ENCODE results near the gene GRID1.

GRID1 gene

GRCh38 chr10:86411281-86411841 lies 44.8 kb upstream of the GRID1 start:
- TF ChIP-seq CTCF (IDR thresholded peaks at IDR 0.05): no peak
- Histone ChIP-seq H3K4me1 (ENCODE audit: control insufficient read depth in 1 of 2, insufficient read depth in 1 of 2, low read depth in 1 of 2, low read length in 1 of 2) (no peaks in the 10 kb centered on the region), H3K4me3 (ENCODE audit: low read depth in 1 of 2, low read length in 1 of 2) (no peak overlapping the region), H3K9me3 (no peaks in the 10 kb centered on the region), H3K36me3 (no peaks in the 10 kb centered on the region), H3K27ac (no peak overlapping the region), H3K27me3 (peaks cover 8% of the 10 kb centered on the region)

DNA sequence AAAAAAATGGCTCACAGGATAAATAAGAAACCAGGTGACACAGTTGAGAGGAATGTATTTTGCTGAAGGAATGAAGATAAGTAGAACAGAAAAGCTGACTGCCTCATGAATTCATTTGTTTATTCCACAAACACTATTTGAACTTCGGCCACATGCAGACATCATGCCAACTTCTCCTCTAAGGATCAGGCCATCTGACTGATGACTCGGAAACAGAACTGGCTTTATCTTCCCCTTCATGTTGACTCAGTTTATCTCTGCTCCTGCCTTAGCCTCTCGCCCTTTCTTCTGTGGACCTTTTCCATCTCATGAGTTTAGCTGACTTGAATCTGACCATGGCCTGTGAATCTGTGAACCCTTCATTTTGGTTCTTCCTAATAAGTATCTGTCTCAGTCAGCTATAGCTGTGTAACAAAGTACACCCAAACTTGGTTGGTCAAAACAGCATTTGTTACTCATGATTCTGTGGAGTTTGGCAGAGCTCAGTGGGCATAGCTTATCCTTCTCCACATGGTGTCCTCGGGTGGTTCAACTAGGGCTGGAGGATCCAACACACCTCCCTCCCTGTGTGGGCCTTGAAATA lies 44.0 kb upstream of the GRID1 start:
- Histone ChIP-seq H3K36me3 (no peaks in the 10 kb centered on the region), H3K27me3 (peaks cover 1% of the 10 kb centered on the region), H3K9me3 (no peaks in the 10 kb centered on the region), H3K27ac (no peak overlapping the region), H3K4me3 (ENCODE audit: low read depth in 1 of 2, low read length in 1 of 2) (no peak overlapping the region), H3K4me1 (ENCODE audit: control insufficient read depth in 1 of 2, insufficient read depth in 1 of 2, low read depth in 1 of 2, low read length in 1 of 2) (no peaks in the 10 kb centered on the region)
- TF ChIP-seq CTCF (IDR thresholded peaks at IDR 0.05): no peak

GRCh38 chr10:86409183-86409582 lies 42.6 kb upstream of the GRID1 start:
- Histone ChIP-seq H3K4me1 (ENCODE audit: control insufficient read depth in 1 of 2, insufficient read depth in 1 of 2, low read depth in 1 of 2, low read length in 1 of 2) (no peaks in the 10 kb centered on the region), H3K4me3 (ENCODE audit: low read depth in 1 of 2, low read length in 1 of 2) (no peak overlapping the region), H3K36me3 (no peaks in the 10 kb centered on the region), H3K27ac (no peak overlapping the region), H3K9me3 (no peaks in the 10 kb centered on the region), H3K27me3 (peaks cover 14% of the 10 kb centered on the region)
- no peak for TF ChIP-seq CTCF (IDR thresholded peaks at IDR 0.05)

GRCh38 chr10:86403183-86403797 lies 36.7 kb upstream of the GRID1 start:
- no peak overlapping the region for H3K27ac ChIP-seq
- TF ChIP-seq CTCF (IDR thresholded peaks at IDR 0.05): no peak
- no peaks in the 10 kb centered on the region for H3K9me3 ChIP-seq
- H3K27me3 ChIP-seq: peaks cover 73% of the 10 kb centered on the region
- H3K36me3 ChIP-seq: no peaks in the 10 kb centered on the region
- peaks cover 19 to 22% of the 10 kb centered on the region in 2 experiments for H3K4me1 ChIP-seq (ENCODE audit: control insufficient read depth in 1 of 2, insufficient read depth in 1 of 2, low read depth in 1 of 2, low read length in 1 of 2)
- H3K4me3 ChIP-seq (ENCODE audit: low read depth in 1 of 2, low read length in 1 of 2): no peak overlapping the region

DNA sequence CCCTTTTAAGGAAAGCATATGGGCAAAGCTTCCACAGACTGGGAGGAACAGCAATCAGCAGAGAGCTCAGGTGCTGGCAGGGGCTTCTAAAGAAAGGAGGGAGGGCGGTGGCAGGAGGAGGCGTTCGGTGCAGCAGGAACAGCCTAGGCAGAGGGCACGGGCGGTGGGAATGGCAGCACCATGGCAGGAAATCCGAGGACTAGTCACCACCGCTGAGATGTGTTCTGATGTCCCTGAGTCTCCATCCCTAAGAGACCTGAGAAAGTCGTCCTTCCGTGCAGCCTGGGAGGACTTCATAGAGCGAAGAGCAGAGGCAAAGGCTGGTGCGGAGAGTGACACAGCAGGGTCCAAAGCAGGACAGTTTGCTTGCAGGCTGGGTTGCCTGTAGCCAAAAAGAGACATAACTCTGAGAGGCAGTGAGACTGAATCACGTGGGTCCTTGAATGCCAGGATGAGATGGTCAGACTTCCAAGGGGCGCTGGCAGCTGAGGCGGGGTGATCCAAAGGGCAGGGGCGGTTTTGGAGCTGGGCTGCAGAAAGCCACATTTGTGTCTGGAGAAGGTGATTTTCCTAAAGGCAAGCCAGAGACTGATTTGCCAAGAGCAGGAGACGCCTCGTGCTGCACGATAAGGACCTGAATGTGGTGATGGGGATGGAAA lies 35.8 kb upstream of the GRID1 start:
- TF ChIP-seq CTCF (IDR thresholded peaks at IDR 0.05): no peak
- H3K4me1 ChIP-seq (ENCODE audit: control insufficient read depth in 1 of 2, insufficient read depth in 1 of 2, low read depth in 1 of 2, low read length in 1 of 2): peaks cover 19 to 22% of the 10 kb centered on the region in 2 experiments
- peaks cover 82% of the 10 kb centered on the region for H3K27me3 ChIP-seq
- no peaks in the 10 kb centered on the region for H3K9me3 ChIP-seq
- H3K36me3 ChIP-seq: no peaks in the 10 kb centered on the region
- no peak overlapping the region for H3K27ac ChIP-seq
- H3K4me3 ChIP-seq (ENCODE audit: low read depth in 1 of 2, low read length in 1 of 2): no peak overlapping the region
